Measurements from ENCODE around the gene ULK4. TPM values are rescaled to one million over a fixed set of nuclear protein-coding genes. Genes with fewer than 3 reads are reported as not detected.

ULK4 gene
- total and polyA plus RNA-seq, 2 of the 4 experiments (the other 2 are of a cell fraction): 2.7 to 5.0 TPM

DNA sequence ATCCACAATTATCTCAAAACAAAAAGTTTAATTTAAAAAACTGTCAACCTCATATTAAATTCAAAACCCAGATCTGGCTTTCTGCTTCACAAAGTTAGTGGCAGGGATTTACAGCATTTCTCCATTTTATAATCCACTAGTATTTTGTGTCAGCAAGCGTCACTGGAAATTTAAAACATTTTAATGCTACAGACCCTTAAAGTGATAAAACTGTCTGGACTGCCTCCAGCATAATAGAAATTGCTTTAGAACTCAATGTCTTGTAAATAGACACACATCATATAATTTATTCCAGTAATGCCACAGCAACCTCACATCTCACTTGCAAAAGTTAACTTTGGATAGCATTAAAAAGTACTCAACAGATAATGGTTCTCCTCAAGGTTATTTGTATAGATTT lies 116.1 kb downstream of the ULK4 start:
- no peaks in the 10 kb centered on the region for H3K27me3 ChIP-seq (ENCODE audit: control insufficient read depth, insufficient read depth, low read length)
- WGBS, 2 experiments (ENCODE audit: extremely low coverage in 2 of 2, insufficient read length in 1 of 2): no CpG with 5 or more reads among the region's 1 CpG
- no peak overlapping the region for H3K9ac ChIP-seq (ENCODE audit: low read depth, low read length)
- no peaks in the 10 kb centered on the region for H3K4me1 ChIP-seq (ENCODE audit: control insufficient read depth, insufficient read depth, low read length)
- no peak overlapping the region for H3K4me2 ChIP-seq (ENCODE audit: low read depth, low read length)
- no peak overlapping the region for H2AFZ ChIP-seq (replicated peaks; ENCODE audit: low read length, poor library complexity)
- no peak overlapping the region for H2BK20ac ChIP-seq (ENCODE audit: low read depth, low read length)
- H3K9me3 ChIP-seq (ENCODE audit: control insufficient read depth, insufficient read depth, low read length): no peaks in the 10 kb centered on the region
- intact Hi-C loops (cut with micrococcal nuclease): no loop called here
- no peak overlapping the region for H2BK120ac ChIP-seq (ENCODE audit: low read depth, low read length)
- H4K5ac ChIP-seq (ENCODE audit: low read depth, low read length): no peak overlapping the region
- H2BK5ac ChIP-seq (ENCODE audit: low read depth, low read length, poor library complexity, severe bottlenecking): no peak overlapping the region
- H4K8ac ChIP-seq (ENCODE audit: low read depth in 2 of 2, low read length in 2 of 2): no peak overlapping the region
- DNase-seq: no peak
- no peak overlapping the region for H2BK15ac ChIP-seq (ENCODE audit: low read depth, low read length)
- CTCF ChIA-PET: no interaction called here
- no peaks in the 10 kb centered on the region for H3K79me1 ChIP-seq (ENCODE audit: low read depth in 1 of 2, low read length in 2 of 2)
- no peaks in the 10 kb centered on the region for H3K9me1 ChIP-seq (ENCODE audit: insufficient read depth, low read length)
- in situ Hi-C loops (cut with MboI; ENCODE audit: low sequenced_read_pairs): no loop called here
- no peak for TF ChIP-seq MXI1 (IDR thresholded peaks at IDR 0.05; ENCODE audit: borderline replicate concordance, low read depth, low read length)
- no peak for TF ChIP-seq MAZ (IDR thresholded peaks at IDR 0.05; ENCODE audit: borderline replicate concordance, low read depth, low read length)
- TF ChIP-seq RAD21 (IDR thresholded peaks at IDR 0.05; ENCODE audit: low read length): no peak
- TF ChIP-seq, protein P1, sequence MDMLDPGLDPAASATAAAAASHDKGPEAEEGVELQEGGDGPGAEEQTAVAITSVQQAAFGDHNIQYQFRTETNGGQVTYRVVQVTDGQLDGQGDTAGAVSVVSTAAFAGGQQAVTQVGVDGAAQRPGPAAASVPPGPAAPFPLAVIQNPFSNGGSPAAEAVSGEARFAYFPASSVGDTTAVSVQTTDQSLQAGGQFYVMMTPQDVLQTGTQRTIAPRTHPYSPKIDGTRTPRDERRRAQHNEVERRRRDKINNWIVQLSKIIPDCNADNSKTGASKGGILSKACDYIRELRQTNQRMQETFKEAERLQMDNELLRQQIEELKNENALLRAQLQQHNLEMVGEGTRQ (IDR thresholded peaks at IDR 0.05; ENCODE audit: low read depth, low read length): no peak
- TF ChIP-seq CHD1 (IDR thresholded peaks at IDR 0.05; ENCODE audit: low read depth, low read length): no peak
- TF ChIP-seq POLR2A (IDR thresholded peaks at IDR 0.05; ENCODE audit: low read depth, low read length): no peak
- no peak for TF ChIP-seq RCOR1 (IDR thresholded peaks at IDR 0.05; ENCODE audit: insufficient replicate concordance, low read length)
- TF ChIP-seq NFE2L2 (IDR thresholded peaks at IDR 0.05; ENCODE audit: low read depth, low read length): no peak
- no peak for TF ChIP-seq MAFK (IDR thresholded peaks at IDR 0.05; ENCODE audit: low read depth, low read length)
- no peak for TF ChIP-seq FOS (IDR thresholded peaks at IDR 0.05; ENCODE audit: low read depth, low read length)
- TF ChIP-seq, protein P2, sequence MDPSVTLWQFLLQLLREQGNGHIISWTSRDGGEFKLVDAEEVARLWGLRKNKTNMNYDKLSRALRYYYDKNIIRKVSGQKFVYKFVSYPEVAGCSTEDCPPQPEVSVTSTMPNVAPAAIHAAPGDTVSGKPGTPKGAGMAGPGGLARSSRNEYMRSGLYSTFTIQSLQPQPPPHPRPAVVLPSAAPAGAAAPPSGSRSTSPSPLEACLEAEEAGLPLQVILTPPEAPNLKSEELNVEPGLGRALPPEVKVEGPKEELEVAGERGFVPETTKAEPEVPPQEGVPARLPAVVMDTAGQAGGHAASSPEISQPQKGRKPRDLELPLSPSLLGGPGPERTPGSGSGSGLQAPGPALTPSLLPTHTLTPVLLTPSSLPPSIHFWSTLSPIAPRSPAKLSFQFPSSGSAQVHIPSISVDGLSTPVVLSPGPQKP (IDR thresholded peaks at IDR 0.05; ENCODE audit: borderline replicate concordance, low read depth, low read length): no peak
- TF ChIP-seq RFX5 (IDR thresholded peaks at IDR 0.05; ENCODE audit: low read depth, low read length): no peak
- TF ChIP-seq BHLHE40 (IDR thresholded peaks at IDR 0.05; ENCODE audit: low read depth, low read length): no peak
- TF ChIP-seq, protein P3, sequence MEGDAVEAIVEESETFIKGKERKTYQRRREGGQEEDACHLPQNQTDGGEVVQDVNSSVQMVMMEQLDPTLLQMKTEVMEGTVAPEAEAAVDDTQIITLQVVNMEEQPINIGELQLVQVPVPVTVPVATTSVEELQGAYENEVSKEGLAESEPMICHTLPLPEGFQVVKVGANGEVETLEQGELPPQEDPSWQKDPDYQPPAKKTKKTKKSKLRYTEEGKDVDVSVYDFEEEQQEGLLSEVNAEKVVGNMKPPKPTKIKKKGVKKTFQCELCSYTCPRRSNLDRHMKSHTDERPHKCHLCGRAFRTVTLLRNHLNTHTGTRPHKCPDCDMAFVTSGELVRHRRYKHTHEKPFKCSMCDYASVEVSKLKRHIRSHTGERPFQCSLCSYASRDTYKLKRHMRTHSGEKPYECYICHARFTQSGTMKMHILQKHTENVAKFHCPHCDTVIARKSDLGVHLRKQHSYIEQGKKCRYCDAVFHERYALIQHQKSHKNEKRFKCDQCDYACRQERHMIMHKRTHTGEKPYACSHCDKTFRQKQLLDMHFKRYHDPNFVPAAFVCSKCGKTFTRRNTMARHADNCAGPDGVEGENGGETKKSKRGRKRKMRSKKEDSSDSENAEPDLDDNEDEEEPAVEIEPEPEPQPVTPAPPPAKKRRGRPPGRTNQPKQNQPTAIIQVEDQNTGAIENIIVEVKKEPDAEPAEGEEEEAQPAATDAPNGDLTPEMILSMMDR (conservative IDR thresholded peaks at IDR 0.05; ENCODE audit: low read depth, low read length): no peak
- no peak for TF ChIP-seq SMC3 (IDR thresholded peaks at IDR 0.05; ENCODE audit: low read depth, low read length)
- TF ChIP-seq CEBPB (IDR thresholded peaks at IDR 0.05; ENCODE audit: low read depth, low read length): no peak
- POLR2A ChIA-PET (ENCODE audit: unreplicated experiment): no interaction called here
- no peak overlapping the region for H3K14ac ChIP-seq (replicated peaks; ENCODE audit: low read depth, low read length)
- dilution Hi-C loops (cut with HindIII; ENCODE audit: low sequenced_read_pairs, unreplicated experiment): no loop called here
- H4K20me1 ChIP-seq (ENCODE audit: insufficient read depth, low read length): no peaks in the 10 kb centered on the region
- no peak overlapping the region for H3K4ac ChIP-seq (ENCODE audit: low read depth, low read length)
- H3K56ac ChIP-seq (ENCODE audit: extremely low read depth, insufficient read depth, low read length): no peak overlapping the region
- no peak overlapping the region for H3K23ac ChIP-seq (ENCODE audit: low read depth, low read length)
- H3K36me3 ChIP-seq (ENCODE audit: control insufficient read depth, insufficient read depth, low read length): no peaks in the 10 kb centered on the region
- no peak for ATAC-seq (ENCODE audit: low read depth)
- no peak overlapping the region for H3K18ac ChIP-seq (ENCODE audit: low read depth, low read length)
- H2AK9ac ChIP-seq (replicated peaks; ENCODE audit: low read depth, low read length, poor library complexity): no peak overlapping the region
- H3K4me3 ChIP-seq (ENCODE audit: insufficient read depth, low read depth, low read length): no peak overlapping the region
- no peak overlapping the region for H2AK5ac ChIP-seq (ENCODE audit: low read depth, low read length)
- no TSS peak for BruUV-seq (replicated peaks)
- no peak overlapping the region for H4K91ac ChIP-seq (ENCODE audit: insufficient read depth, low read depth, low read length)
- no peak overlapping the region for H3K27ac ChIP-seq (ENCODE audit: insufficient read depth, low read length)
